GM12878 (cell line): ENCODE results near the gene PAX2. TPM values are rescaled to one million over a fixed set of nuclear protein-coding genes. Genes with fewer than 3 reads are reported as not detected.

Experiments used
- ATAC-seq: fragments of 200-7000 bp; cut with Tn5 transposase; 3 replicates; pipeline ENCODE4 v1.9.1; 2020; ENCODE audit warnings: mild to moderate bottlenecking, moderate library complexity
- BruUV-seq: library from RNA; stranded (reverse); fragments of 400-500 nt; replicated peaks from 2 replicates; lab custom pipeline; 2021; lab: Mats Ljungman, UMichigan
- CTCF ChIA-PET: fragments of 300-600 bp; sonication (Branson Sonifier 250); formaldehyde crosslinking; extraction: SDS; loops from one replicate; lab custom pipeline; 2021; ENCODE audit warnings: inconsistent platforms; lab: Yijun Ruan, JAX
- POLR2A ChIA-PET: fragments of 350-600 bp; formaldehyde crosslinking; extraction: SDS; loops from one replicate; lab custom pipeline; 2021; ENCODE audit warnings: inconsistent platforms; lab: Charles Lee
- RAD21 ChIA-PET: fragments of 300-600 bp; sonication (Branson Sonifier 250); formaldehyde crosslinking; loops from one replicate; lab custom pipeline; 2023; ENCODE audit warnings: antibody characterized with exemption; ENCODE audit not compliant: unreplicated experiment; lab: Charles Lee
- SMC1A ChIA-PET: fragments of 300-600 bp; sonication (Branson Sonifier 250); formaldehyde crosslinking; loops from one replicate; lab custom pipeline; 2023; ENCODE audit not compliant: unreplicated experiment, uncharacterized antibody; lab: Charles Lee
- DNase-seq: peaks from one replicate; pipeline ENCODE4 v3.0.0-alpha.2; 2011; ENCODE audit warnings: low read depth, low spot score
- FAIRE-seq: peaks from 3 replicates; lab custom pipeline; 2011; peaks lifted over from hg19 to GRCh38; lab: Jason Lieb, UNC
- H2AFZ ChIP-seq: 2 replicates; pipeline ENCODE4 v1.6.0; 2011; ENCODE audit warnings: low read depth, low read length, control low read depth; ENCODE audit not compliant: control insufficient read depth
- H3K27ac ChIP-seq: 2 replicates; pipeline ENCODE4 v1.5.1; 2011; ENCODE audit warnings: control low read depth; ENCODE audit not compliant: control insufficient read depth, insufficient read depth
- H3K27me3 ChIP-seq, 2 experiments: replicated peaks in 1 of 2; 2 replicates each; pipeline versions ENCODE4 v1.6.0 to v1.6.1; 2011; ENCODE audit warnings: low read length in 1 of 2; ENCODE audit not compliant: control insufficient read depth in 2 of 2, insufficient read depth in 2 of 2
- H3K36me3 ChIP-seq, 2 experiments: 2 replicates each; pipeline ENCODE4 v1.5.1; 2011; ENCODE audit warnings: low read length in 1 of 2; ENCODE audit not compliant: control insufficient read depth in 2 of 2, insufficient read depth in 2 of 2
- H3K4me1 ChIP-seq: 2 replicates; pipeline ENCODE4 v1.6.1; 2011; ENCODE audit warnings: mild to moderate bottlenecking, low read length, moderate library complexity, mixed read lengths; ENCODE audit not compliant: control insufficient read depth, insufficient read depth
- H3K4me2 ChIP-seq: 2 replicates; pipeline ENCODE4 v1.6.0; 2011; ENCODE audit warnings: control low read depth; ENCODE audit not compliant: control insufficient read depth, insufficient read depth
- H3K4me3 ChIP-seq: fragments of 200-600 bp; sonication (generic); 2 replicates; pipeline ENCODE4 v1.5.1; 2016
- H3K79me2 ChIP-seq: 2 replicates; pipeline ENCODE4 v1.6.0; 2011; ENCODE audit warnings: low read length; ENCODE audit not compliant: control insufficient read depth, insufficient read depth
- H3K9ac ChIP-seq: 2 replicates; pipeline ENCODE4 v1.8.0; 2011; ENCODE audit warnings: low read length, control low read depth, mixed read lengths; ENCODE audit not compliant: control insufficient read depth, insufficient read depth
- H3K9me3 ChIP-seq: replicated peaks from 3 replicates; pipeline ENCODE4 v1.5.1; 2011; ENCODE audit warnings: mild to moderate bottlenecking, low read length; ENCODE audit not compliant: control insufficient read depth, insufficient read depth
- H4K20me1 ChIP-seq: 2 replicates; pipeline ENCODE4 v1.6.0; 2011; ENCODE audit not compliant: control insufficient read depth, insufficient read depth
- ASH2L ChIP-seq: fragments of 300-600, 200-600 bp; sonication (generic); IDR thresholded peaks from 2 replicates; pipeline ENCODE4 v1.6.1; 2017; ENCODE audit warnings: low read depth, mild to moderate bottlenecking, borderline replicate concordance
- ATF7 ChIP-seq: fragments of 450-650 bp; IDR thresholded peaks from 2 replicates; pipeline ENCODE4 v1.6.1; 2016; ENCODE audit warnings: low read depth, mild to moderate bottlenecking
- BHLHE40 ChIP-seq, 2 experiments: fragments of 450-650 bp in 1 of 2; IDR thresholded peaks; 2 replicates each; pipeline ENCODE4 v1.6.1; 2011 to 2017; ENCODE audit warnings: low read depth in 2 of 2, borderline replicate concordance in 1 of 2, improper control_type of control experiment in 1 of 2, low read length in 1 of 2, mild to moderate bottlenecking in 1 of 2
- BRCA1 ChIP-seq: IDR thresholded peaks from 2 replicates; pipeline ENCODE4 v1.6.1; 2011; ENCODE audit warnings: low read depth, low read length, improper control_type of control experiment
- ETV6 ChIP-seq, 2 experiments: fragments of 450-650 bp in 1 of 2; IDR thresholded peaks in 1 of 2; conservative IDR thresholded peaks in 1 of 2; 2 replicates each; pipeline ENCODE4 v1.6.1; 2014; ENCODE audit warnings: antibody characterized with exemption in 1 of 2, borderline replicate concordance in 1 of 2, low read depth in 1 of 2, mild to moderate bottlenecking in 1 of 2, moderate library complexity in 1 of 2
- IKZF1 ChIP-seq: fragments of 450-650 bp; conservative IDR thresholded peaks from 2 replicates; pipeline ENCODE4 v1.6.1; 2017; ENCODE audit warnings: antibody characterized with exemption, mild to moderate bottlenecking
- IKZF2 ChIP-seq, 2 experiments: fragments of 450-650 bp; IDR thresholded peaks; 2 replicates each; pipeline ENCODE4 v1.6.1; 2017; ENCODE audit warnings: mild to moderate bottlenecking in 2 of 2, moderate library complexity in 2 of 2
- JUND ChIP-seq: IDR thresholded peaks from 2 replicates; pipeline ENCODE4 v1.6.1; 2012; ENCODE audit warnings: low read depth, mild to moderate bottlenecking, low read length, improper control_type of control experiment, moderate library complexity
- NBN ChIP-seq: fragments of 450-650 bp; IDR thresholded peaks from 2 replicates; pipeline ENCODE4 v1.6.1; 2016
- STAT3 ChIP-seq: IDR thresholded peaks from 2 replicates; pipeline ENCODE4 v1.6.1; 2011; ENCODE audit warnings: low read depth, low read length, improper control_type of control experiment
- TARDBP ChIP-seq: IDR thresholded peaks from 2 replicates; pipeline ENCODE4 v1.6.1; 2016; ENCODE audit warnings: borderline replicate concordance
- ZNF24 ChIP-seq: fragments of 450-650 bp; IDR thresholded peaks from 2 replicates; pipeline ENCODE4 v1.6.1; 2017; ENCODE audit warnings: antibody characterized with exemption, mild to moderate bottlenecking
- WGBS: methylation state at CpG from one replicate; pipeline ENCODE4 v1.1.6; 2016; ENCODE audit warnings: low lambda C conversion rate; ENCODE audit not compliant: insufficient replicate concordance, insufficient coverage; ENCODE audit errors: missing lambda C conversion rate; 5-methylcytosine and 5-hydroxymethylcytosine counted together
- in situ Hi-C: fragments of 300-500 bp; cut with MboI; formaldehyde crosslinking; loops from 9 replicates; pipeline ENCODE4 v1.14.3; 2018; ENCODE audit warnings: mixed read lengths
- intact Hi-C: fragments of 100-400 bp; cut with micrococcal nuclease; formaldehyde crosslinking; loops from one replicate; pipeline ENCODE4 v1.14.2; 2022; ENCODE audit not compliant: unreplicated experiment
- polyA plus RNA-seq, 11 experiments: library from polyadenylated mRNA; depleted of rRNA in 4 of 11; unstranded in 6 of 11; stranded (reverse) in 5 of 11; fragments of >200 nt; fragmentation: Nextera tagmentation in 4 of 11; fragmentation: Illumina TruSeq in 1 of 11; extraction: Ambion mirVana in 4 of 11; extraction: Trizol in 1 of 11; gene quantifications; 1 replicate in 1 of 11; 2 replicates in 10 of 11; pipeline versions ENCODE4 v1.2.1 to v1.2.3, GENCODE V29; 2011 to 2016; ENCODE audit warnings: inconsistent platforms in 2 of 11, missing spikeins in 2 of 11, low read depth in 1 of 11
- total RNA-seq, 4 experiments: library from RNA; depleted of rRNA in 3 of 4; stranded (reverse); fragments of >200 nt in 3 of 4; fragmentation: Illumina TruSeq in 1 of 4; extraction: Trizol in 1 of 4; gene quantifications; 2 replicates each; pipeline versions ENCODE4 v1.2.1 to v1.2.3, GENCODE V29; 2013 to 2021
- TF ChIP-seq, protein P1 (sequence below): IDR thresholded peaks from 2 replicates; pipeline ENCODE4 v1.6.1; 2011; ENCODE audit warnings: low read depth, low read length, improper control_type of control experiment, borderline replicate concordance
- TF ChIP-seq, protein P2 (sequence below): IDR thresholded peaks from 2 replicates; pipeline ENCODE4 v1.6.1; 2011; ENCODE audit warnings: mild to moderate bottlenecking, low read depth, low read length, moderate library complexity; ENCODE audit not compliant: insufficient replicate concordance

PAX2 gene
- total and polyA plus RNA-seq, 10 of the 15 experiments (the other 5 are each of a cell fraction or from before 2014, with no cell fraction given): not detected

DNA sequence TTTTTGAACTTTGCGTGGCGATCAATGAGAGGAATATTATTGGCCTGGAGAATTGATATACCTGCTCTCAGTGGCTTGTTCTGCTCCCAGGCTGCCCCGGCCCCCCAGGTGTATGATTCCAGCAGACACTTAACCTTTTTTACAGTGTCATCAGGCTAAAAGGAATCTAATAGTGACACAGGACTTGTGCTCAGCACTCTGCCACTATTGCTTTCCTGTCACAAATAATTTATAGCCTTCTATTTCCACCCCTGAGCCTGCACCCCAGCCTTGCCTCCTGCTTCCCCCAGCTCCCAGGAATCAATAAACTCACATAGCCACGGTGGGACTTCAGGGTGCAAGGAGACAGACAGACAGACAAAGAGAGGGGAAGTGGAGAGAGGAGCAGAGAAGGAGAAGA lies 28.3 kb downstream of the PAX2 start:
- no peak overlapping the region for H3K4me2 ChIP-seq
- intact Hi-C loops: no loop called here
- TF ChIP-seq TARDBP: no peak
- TF ChIP-seq STAT3: no peak
- no peak for TF ChIP-seq BRCA1
- no peak for TF ChIP-seq JUND
- TF ChIP-seq IKZF1: no peak
- no peak for TF ChIP-seq ASH2L
- TF ChIP-seq ZNF24: no peak
- WGBS: 26% methylated on average over 4 of the region's 4 CpGs
- H4K20me1 ChIP-seq: no peaks in the 10 kb centered on the region
- no peak overlapping the region for H3K27ac ChIP-seq
- H3K79me2 ChIP-seq: no peaks in the 10 kb centered on the region
- no peak overlapping the region for H3K4me3 ChIP-seq
- H3K27me3 ChIP-seq: peaks cover 3 to 5% of the 10 kb centered on the region in 2 experiments
- ChIA-PET RAD21 (no interaction called here), CTCF (no interaction called here), SMC1A (no interaction called here), POLR2A (no interaction called here)
- H3K36me3 ChIP-seq: no peaks in the 10 kb centered on the region
- ATAC-seq: no peak
- BruUV-seq: no TSS peak
- no peaks in the 10 kb centered on the region for H3K4me1 ChIP-seq
- DNase-seq: no peak
- H3K9ac ChIP-seq: no peak overlapping the region
- in situ Hi-C loops: no loop called here
- H3K9me3 ChIP-seq: no peaks in the 10 kb centered on the region
- FAIRE-seq: no peak
- no peak overlapping the region for H2AFZ ChIP-seq

DNA sequence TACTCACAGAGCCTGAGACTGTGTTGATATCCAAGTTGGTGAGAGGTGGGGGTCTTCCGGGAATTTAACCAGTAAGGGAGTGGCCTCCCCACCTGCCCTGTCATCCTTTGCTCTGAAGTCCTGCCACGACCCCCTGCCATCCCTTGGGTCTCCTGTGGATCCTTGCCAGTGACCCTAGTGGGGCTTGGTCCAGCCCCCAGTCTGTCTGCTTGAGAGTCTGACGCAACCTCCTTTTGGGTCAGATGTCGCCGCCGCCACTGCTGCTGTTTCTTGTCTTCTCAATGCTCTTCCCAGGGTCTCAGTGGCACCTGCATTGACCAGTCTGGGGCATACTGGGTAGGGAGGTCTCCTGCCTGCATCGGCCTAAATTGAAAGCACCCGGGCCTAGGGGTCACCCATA lies 28.8 kb downstream of the PAX2 start:
- H3K79me2 ChIP-seq: no peaks in the 10 kb centered on the region
- in situ Hi-C loops (no loop called here), intact Hi-C loops (no loop called here)
- no peaks in the 10 kb centered on the region for H3K36me3 ChIP-seq
- no peak overlapping the region for H3K4me2 ChIP-seq
- no peaks in the 10 kb centered on the region for H4K20me1 ChIP-seq
- no peak overlapping the region for H3K27ac ChIP-seq
- FAIRE-seq: no peak
- ChIA-PET POLR2A (no interaction called here), CTCF (no interaction called here), SMC1A (no interaction called here), RAD21 (no interaction called here)
- H2AFZ ChIP-seq: no peak overlapping the region
- H3K27me3 ChIP-seq: peaks cover 3 to 8% of the 10 kb centered on the region in 2 experiments
- H3K9me3 ChIP-seq: no peaks in the 10 kb centered on the region
- no peak for DNase-seq
- H3K4me1 ChIP-seq: no peaks in the 10 kb centered on the region
- WGBS: 53% methylated on average over 8 of the region's 8 CpGs
- H3K4me3 ChIP-seq: no peak overlapping the region
- ATAC-seq: no peak
- no peak overlapping the region for H3K9ac ChIP-seq
- no TSS peak for BruUV-seq
- TF ChIP-seq ATF7: no peak
- no peak for TF ChIP-seq NBN
- TF ChIP-seq, protein P1, sequence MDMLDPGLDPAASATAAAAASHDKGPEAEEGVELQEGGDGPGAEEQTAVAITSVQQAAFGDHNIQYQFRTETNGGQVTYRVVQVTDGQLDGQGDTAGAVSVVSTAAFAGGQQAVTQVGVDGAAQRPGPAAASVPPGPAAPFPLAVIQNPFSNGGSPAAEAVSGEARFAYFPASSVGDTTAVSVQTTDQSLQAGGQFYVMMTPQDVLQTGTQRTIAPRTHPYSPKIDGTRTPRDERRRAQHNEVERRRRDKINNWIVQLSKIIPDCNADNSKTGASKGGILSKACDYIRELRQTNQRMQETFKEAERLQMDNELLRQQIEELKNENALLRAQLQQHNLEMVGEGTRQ: no peak
- TF ChIP-seq, protein P2, sequence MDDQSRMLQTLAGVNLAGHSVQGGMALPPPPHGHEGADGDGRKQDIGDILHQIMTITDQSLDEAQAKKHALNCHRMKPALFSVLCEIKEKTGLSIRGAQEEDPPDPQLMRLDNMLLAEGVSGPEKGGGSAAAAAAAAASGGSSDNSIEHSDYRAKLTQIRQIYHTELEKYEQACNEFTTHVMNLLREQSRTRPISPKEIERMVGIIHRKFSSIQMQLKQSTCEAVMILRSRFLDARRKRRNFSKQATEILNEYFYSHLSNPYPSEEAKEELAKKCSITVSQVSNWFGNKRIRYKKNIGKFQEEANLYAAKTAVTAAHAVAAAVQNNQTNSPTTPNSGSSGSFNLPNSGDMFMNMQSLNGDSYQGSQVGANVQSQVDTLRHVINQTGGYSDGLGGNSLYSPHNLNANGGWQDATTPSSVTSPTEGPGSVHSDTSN: no peak
- no peak for TF ChIP-seq ETV6 (conservative IDR thresholded peaks at IDR 0.05 in 1 of 2, IDR thresholded peaks at IDR 0.05 in 1 of 2; ENCODE audit: borderline replicate concordance in 1 of 2, low read depth in 1 of 2)
- TF ChIP-seq IKZF2 (IDR thresholded peaks at IDR 0.05): no peak
- no peak for TF ChIP-seq BHLHE40 (IDR thresholded peaks at IDR 0.05; ENCODE audit: borderline replicate concordance in 1 of 2, low read depth in 2 of 2, low read length in 1 of 2)
